Caco-2 (cell line): ENCODE results near the gene UQCC2. TPM values are rescaled to one million over a fixed set of nuclear protein-coding genes. Genes with fewer than 3 reads are reported as not detected.

Experiments
- BruUV-seq: library from RNA; stranded (reverse); fragments of 400-500 nt; replicated peaks from 2 replicates; lab custom pipeline; 2021; lab: Mats Ljungman, UMichigan
- CTCF ChIA-PET: fragments of 300-600 bp; sonication (Branson Sonifier 250); formaldehyde crosslinking; loops from one replicate; lab custom pipeline; 2022; ENCODE audit warnings: antibody characterized with exemption; lab: Charles Lee
- POLR2A ChIA-PET: fragments of 300-600 bp; sonication (Branson Sonifier 250); formaldehyde crosslinking; loops from one replicate; lab custom pipeline; 2022; ENCODE audit warnings: antibody characterized with exemption; lab: Charles Lee
- DNase-seq, 2 experiments: peaks; one replicate each; pipeline versions ENCODE4 v3.0.0 to v3.0.0-alpha.2; 2020 to 2022
- H3K27me3 ChIP-seq: replicated peaks from 2 replicates; pipeline ENCODE4 v1.6.0; 2011; ENCODE audit warnings: low read length; ENCODE audit not compliant: control insufficient read depth, insufficient read depth
- H3K36me3 ChIP-seq: 2 replicates; pipeline ENCODE4 v1.5.1; 2011; ENCODE audit warnings: low read length; ENCODE audit not compliant: control insufficient read depth, insufficient read depth
- H3K4me1 ChIP-seq: fragments of 250-450 bp; sonication (Bioruptor Pico); 2 replicates; pipeline ENCODE4 v1.5.1; 2020; ENCODE audit warnings: mild to moderate bottlenecking
- H3K4me3 ChIP-seq: 2 replicates; pipeline ENCODE4 v1.5.1; 2011; ENCODE audit warnings: low read depth, mild to moderate bottlenecking, control low read depth, low read length
- H3K9me3 ChIP-seq: fragments of 250-450 bp; sonication (Bioruptor Pico); 2 replicates; pipeline ENCODE4 v1.5.1; 2020; ENCODE audit warnings: mild to moderate bottlenecking, moderate library complexity
- H3K27ac Mint-ChIP-seq: one replicate; pipeline ENCODE4 v1.8.0; 2022; ENCODE audit warnings: mixed read lengths; ENCODE audit not compliant: unreplicated experiment
- H3K27me3 Mint-ChIP-seq: one replicate; pipeline ENCODE4 v1.8.0; 2022; ENCODE audit warnings: mixed read lengths; ENCODE audit not compliant: insufficient read depth, unreplicated experiment
- H3K36me3 Mint-ChIP-seq: one replicate; pipeline ENCODE4 v1.8.0; 2022; ENCODE audit warnings: mild to moderate bottlenecking, mixed read lengths; ENCODE audit not compliant: insufficient read depth, unreplicated experiment
- H3K4me1 Mint-ChIP-seq: one replicate; pipeline ENCODE4 v1.8.0; 2022; ENCODE audit warnings: low read depth, mixed read lengths; ENCODE audit not compliant: unreplicated experiment
- H3K4me3 Mint-ChIP-seq: one replicate; pipeline ENCODE4 v1.8.0; 2022; ENCODE audit warnings: mild to moderate bottlenecking, moderate library complexity, mixed read lengths; ENCODE audit not compliant: unreplicated experiment
- H3K9me3 Mint-ChIP-seq: one replicate; pipeline ENCODE4 v1.8.0; 2022; ENCODE audit warnings: mixed read lengths; ENCODE audit not compliant: unreplicated experiment
- CTCF ChIP-seq, 2 experiments: fragments of 200-600 bp in 1 of 2; IDR thresholded peaks; 1 replicate in 1 of 2; 2 replicates in 1 of 2; pipeline versions ENCODE4 v1.5.1 to v1.8.0; 2011 to 2022; ENCODE audit warnings: antibody characterized with exemption in 1 of 2, control low read depth in 1 of 2, inconsistent platforms in 1 of 2, low read depth in 1 of 2, low read length in 1 of 2, mild to moderate bottlenecking in 1 of 2, moderate library complexity in 1 of 2; ENCODE audit not compliant: insufficient read depth in 1 of 2, severe bottlenecking in 1 of 2, unreplicated experiment in 1 of 2
- intact Hi-C: fragments of 100-400 bp; cut with micrococcal nuclease; formaldehyde crosslinking; loops from one replicate; pipeline ENCODE4 v1.10.0; 2022; ENCODE audit not compliant: unreplicated experiment
- total RNA-seq: library from RNA; stranded (reverse); gene quantifications from 2 replicates; pipeline ENCODE4 v1.2.3, GENCODE V29; 2022

UQCC2 gene
- total RNA-seq, 1 experiment from 2014 or later: 122 TPM

- H3K9me3 ChIP-seq: no peaks in the 10 kb centered on the region
- H3K4me3 ChIP-seq: no peak overlapping the region
- BruUV-seq: no TSS peak
- H3K36me3 ChIP-seq: no peaks in the 10 kb centered on the region
- H3K4me1 ChIP-seq: no peaks in the 10 kb centered on the region
- no peak for DNase-seq
- ChIA-PET POLR2A (interaction anchor here (0.6 kb wide), 1 partner anchor 33 kb away, joined by 3 read pairs; no protein-coding TSS in a partner anchor), CTCF (no interaction called here)
- no peak overlapping the region for H3K4me3 Mint-ChIP-seq
- no peak for TF ChIP-seq CTCF (IDR thresholded peaks at IDR 0.05; ENCODE audit: insufficient read depth in 1 of 2, low read depth in 1 of 2, low read length in 1 of 2, severe bottlenecking in 1 of 2, unreplicated experiment in 1 of 2)
- H3K36me3 Mint-ChIP-seq: no peaks in the 10 kb centered on the region
- H3K27me3 Mint-ChIP-seq: no peaks in the 10 kb centered on the region
- no peaks in the 10 kb centered on the region for H3K9me3 Mint-ChIP-seq
- intact Hi-C loops: no loop called here
- no peak overlapping the region for H3K27ac Mint-ChIP-seq
- no peaks in the 10 kb centered on the region for H3K4me1 Mint-ChIP-seq
- H3K27me3 ChIP-seq: 0 out of 2 replicates have a peak, but pooled peaks cover 1% of the 10 kb centered on the region
These were observed 16.9 kb upstream of the UQCC2 start for GRCh38 chr6:33728438-33728837.

- Mint-ChIP-seq H3K4me1 (no peaks in the 10 kb centered on the region), H3K27me3 (no peaks in the 10 kb centered on the region), H3K36me3 (no peaks in the 10 kb centered on the region), H3K4me3 (no peak overlapping the region), H3K9me3 (no peaks in the 10 kb centered on the region), H3K27ac (no peak overlapping the region)
- Histone ChIP-seq H3K4me3 (no peak overlapping the region), H3K36me3 (no peaks in the 10 kb centered on the region), H3K27me3 (0 out of 2 replicates have a peak, but pooled peaks cover 1% of the 10 kb centered on the region), H3K4me1 (no peaks in the 10 kb centered on the region), H3K9me3 (no peaks in the 10 kb centered on the region)
- intact Hi-C loops: no loop called here
- BruUV-seq: no TSS peak
- ChIA-PET CTCF (no interaction called here), POLR2A (no interaction called here)
- no peak for TF ChIP-seq CTCF (IDR thresholded peaks at IDR 0.05; ENCODE audit: insufficient read depth in 1 of 2, low read depth in 1 of 2, low read length in 1 of 2, severe bottlenecking in 1 of 2, unreplicated experiment in 1 of 2)
- DNase-seq: no peak
These were observed 16.4 kb upstream of the UQCC2 start for GRCh38 chr6:33727932-33728331.

- Histone ChIP-seq H3K27me3 (0 out of 2 replicates have a peak, but pooled peaks cover 1% of the 10 kb centered on the region), H3K36me3 (no peaks in the 10 kb centered on the region), H3K4me3 (no peak overlapping the region), H3K9me3 (no peaks in the 10 kb centered on the region), H3K4me1 (no peaks in the 10 kb centered on the region)
- CTCF ChIA-PET: no interaction called here
- no peak for DNase-seq
- intact Hi-C loops: no loop called here
- H3K4me1 Mint-ChIP-seq: no peaks in the 10 kb centered on the region
- no peak overlapping the region for H3K27ac Mint-ChIP-seq
- POLR2A ChIA-PET: no interaction called here
- H3K4me3 Mint-ChIP-seq: no peak overlapping the region
- H3K27me3 Mint-ChIP-seq: no peaks in the 10 kb centered on the region
- no peak for TF ChIP-seq CTCF (IDR thresholded peaks at IDR 0.05; ENCODE audit: insufficient read depth in 1 of 2, low read depth in 1 of 2, low read length in 1 of 2, severe bottlenecking in 1 of 2, unreplicated experiment in 1 of 2)
- H3K36me3 Mint-ChIP-seq: no peaks in the 10 kb centered on the region
- no peaks in the 10 kb centered on the region for H3K9me3 Mint-ChIP-seq
- no TSS peak for BruUV-seq
These were observed 15.6 kb upstream of the UQCC2 start for GRCh38 chr6:33727126-33727525.
